Right renal pelvis (tissue), 4 donors: ENCODE data around the gene RGS3. TPM values are rescaled to one million over a fixed set of nuclear protein-coding genes. Genes with fewer than 3 reads are reported as not detected.
A peak's percentile ranks its signal among the peaks of the same experiment; 100 is the strongest.

Source experiments
- DNase-seq, 4 donors: peaks; one replicate each; pipeline ENCODE4 v3.0.0-alpha.2; 2013; ENCODE audit warnings: low read depth in 4 of 4, low spot score in 3 of 4, missing footprints in 1 of 4
- polyA plus RNA-seq, 4 donors: library from polyadenylated mRNA; unstranded; fragments of 120-200 nt; gene quantifications; one replicate each; pipeline ENCODE4 v1.2.1, GENCODE V29; 2013; ENCODE audit not compliant: insufficient read length in 4 of 4

The RGS3 gene
- polyA plus RNA-seq, 4 donors = 43.4 to 49.3 (median 45.9) TPM

DNA sequence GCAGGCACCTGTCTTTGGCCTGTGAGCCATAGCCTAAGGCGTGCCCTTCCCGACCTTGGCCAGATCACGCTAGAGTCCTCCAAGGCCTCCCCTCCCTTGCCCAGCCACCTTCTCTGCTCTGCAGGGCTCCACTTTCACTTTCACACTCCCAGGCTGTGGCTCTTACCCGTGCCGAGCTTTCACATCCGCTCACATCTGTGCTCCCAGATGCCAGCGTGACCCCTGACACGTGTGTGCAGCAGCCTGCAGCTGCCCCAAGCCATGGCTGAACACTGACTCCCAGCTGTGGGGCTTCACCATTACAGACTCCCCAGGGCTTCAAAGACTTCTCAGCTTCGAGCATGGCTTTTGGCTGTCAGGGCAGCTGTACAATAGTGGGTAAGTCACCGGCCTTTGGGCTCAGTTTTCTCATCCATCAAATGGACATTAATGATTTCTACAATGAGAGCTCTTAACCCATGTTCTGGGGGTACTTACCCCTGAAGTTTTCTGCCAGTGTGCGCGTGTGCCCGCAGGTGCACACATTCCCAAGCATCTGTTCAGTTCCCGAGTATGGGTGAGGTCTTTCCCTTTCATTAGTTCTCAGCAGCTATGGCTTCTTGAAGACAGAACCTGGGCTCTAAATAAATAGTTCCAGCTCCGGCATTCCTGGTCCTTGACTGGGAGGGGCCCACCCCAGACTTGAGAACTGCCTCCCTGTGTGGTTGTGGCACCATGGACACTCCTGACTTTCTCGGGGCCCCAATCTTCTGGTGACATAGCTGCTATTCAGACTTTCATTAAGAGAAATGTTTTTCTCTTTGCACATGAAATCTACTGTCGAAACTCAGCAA is 118.6 kb downstream of the RGS3 start:
- DNase-seq = no peak

GRCh38 chr9:113582698-113583200 is 119.2 kb downstream of the RGS3 start:
- DNase-seq = no peak

DNA sequence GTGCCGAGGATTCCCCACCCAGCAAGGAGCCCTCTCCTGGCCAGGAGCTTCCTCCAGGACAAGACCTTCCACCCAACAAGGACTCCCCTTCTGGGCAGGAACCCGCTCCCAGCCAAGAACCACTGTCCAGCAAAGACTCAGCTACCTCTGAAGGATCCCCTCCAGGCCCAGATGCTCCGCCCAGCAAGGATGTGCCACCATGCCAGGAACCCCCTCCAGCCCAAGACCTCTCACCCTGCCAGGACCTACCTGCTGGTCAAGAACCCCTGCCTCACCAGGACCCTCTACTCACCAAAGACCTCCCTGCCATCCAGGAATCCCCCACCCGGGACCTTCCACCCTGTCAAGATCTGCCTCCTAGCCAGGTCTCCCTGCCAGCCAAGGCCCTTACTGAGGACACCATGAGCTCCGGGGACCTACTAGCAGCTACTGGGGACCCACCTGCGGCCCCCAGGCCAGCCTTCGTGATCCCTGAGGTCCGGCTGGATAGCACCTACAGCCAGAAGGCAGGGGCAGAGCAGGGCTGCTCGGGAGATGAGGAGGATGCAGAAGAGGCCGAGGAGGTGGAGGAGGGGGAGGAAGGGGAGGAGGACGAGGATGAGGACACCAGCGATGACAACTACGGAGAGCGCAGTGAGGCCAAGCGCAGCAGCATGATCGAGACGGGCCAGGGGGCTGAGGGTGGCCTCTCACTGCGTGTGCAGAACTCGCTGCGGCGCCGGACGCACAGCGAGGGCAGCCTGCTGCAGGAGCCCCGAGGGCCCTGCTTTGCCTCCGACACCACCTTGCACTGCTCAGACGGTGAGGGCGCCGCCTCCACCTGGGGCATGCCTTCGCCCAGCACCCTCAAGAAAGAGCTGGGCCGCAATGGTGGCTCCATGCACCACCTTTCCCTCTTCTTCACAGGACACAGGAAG is 120.2 kb downstream of the RGS3 start:
- no peak for DNase-seq

GRCh38 chr9:113584428-113585084 is 121.0 kb downstream of the RGS3 start:
- no peak for DNase-seq

DNA sequence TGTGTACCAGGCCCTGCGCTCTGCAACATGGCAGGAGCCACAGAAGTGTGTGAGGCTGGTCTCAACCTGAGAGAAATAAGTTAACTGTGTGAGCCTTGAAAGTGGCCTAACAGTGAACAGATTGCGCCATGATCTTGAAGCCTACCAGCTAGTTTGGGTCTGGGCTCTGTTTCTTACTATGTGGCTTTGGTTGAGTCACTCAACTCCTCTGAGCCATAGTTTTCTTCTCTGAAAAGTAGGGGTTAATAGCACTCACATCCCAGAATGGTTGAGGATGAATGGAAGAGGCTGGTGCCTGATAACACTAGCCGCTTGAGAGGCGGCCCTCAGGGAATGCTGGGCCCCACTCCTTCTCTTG is 121.5 kb downstream of the RGS3 start:
- DNase-seq = no peak

GRCh38 chr9:113585555-113585954 is 122.0 kb downstream of the RGS3 start:
- DNase-seq = no peak

DNA sequence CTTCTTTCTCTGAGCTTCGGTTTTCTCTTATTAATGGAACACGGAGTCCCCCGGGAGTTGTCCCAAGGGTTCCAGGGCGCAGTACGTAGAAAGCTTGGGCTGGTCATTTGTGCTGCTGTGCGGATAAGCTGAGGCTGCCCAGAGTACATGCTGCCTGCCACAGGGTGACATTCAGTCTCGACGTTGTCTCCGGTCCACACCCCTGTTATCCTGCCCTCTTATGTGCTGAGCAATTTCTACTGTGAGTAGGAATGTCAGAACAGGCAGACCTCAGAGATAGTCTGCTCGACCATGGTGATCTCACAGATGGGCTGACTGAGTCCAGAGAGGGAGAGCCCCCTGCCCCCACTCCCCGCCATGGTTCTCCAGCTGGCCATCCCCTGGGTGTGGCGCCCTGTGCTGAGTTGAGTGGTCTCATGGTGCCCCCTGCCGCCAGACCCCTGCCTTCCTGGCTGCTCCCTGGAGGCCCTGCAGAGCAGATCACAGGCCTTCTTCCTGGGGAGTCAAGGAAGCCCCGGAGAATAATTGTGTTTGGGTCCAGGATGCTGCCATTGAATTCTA is 124.0 kb downstream of the RGS3 start:
- no peak for DNase-seq

DNA sequence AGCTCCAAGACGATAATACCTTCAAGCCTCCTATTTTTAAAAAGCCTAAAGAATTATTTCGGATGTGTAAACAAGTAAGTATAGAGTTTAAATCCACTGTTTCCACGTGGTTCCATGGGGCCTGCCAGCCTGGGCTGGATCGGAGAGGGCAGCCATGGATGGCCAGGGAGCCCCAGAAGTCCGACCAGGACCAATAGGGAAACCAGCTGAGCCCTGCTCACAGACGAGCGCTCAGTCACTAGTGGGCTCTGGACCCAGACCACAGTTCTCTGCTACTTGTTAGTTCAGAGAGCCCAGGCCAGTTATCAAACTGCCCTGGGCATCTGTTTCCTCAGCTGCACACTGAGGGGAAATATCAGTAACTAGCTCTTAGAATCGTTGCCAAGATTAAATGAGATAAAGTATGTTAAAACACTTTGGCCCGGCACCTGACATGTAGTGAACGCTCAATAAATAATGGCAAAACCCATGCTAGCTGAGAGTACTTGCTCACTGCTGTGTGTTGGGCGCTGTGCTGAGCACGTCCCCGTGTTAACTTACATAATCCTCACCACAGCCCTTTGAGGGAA is 124.8 kb downstream of the RGS3 start:
- DNase-seq = no peak

DNA sequence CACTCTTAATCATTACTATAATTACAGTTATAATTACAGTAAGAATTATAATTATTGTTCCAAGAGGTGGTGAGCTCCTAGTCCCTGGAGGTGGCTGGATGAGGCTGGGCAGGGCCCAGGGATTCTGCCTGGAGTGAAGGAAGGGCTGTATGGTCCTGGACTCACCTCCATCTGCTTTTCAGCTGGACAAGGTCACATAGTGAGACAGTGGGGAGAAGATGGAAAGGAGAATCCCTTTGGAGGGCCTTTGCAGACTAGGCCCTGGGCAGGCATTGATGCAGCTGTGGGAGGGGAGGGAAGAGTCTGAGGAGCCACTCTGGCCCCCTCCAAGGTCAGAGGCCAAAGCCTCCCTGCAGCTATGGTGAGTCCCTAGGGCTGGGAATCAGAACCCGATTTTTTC is 125.4 kb downstream of the RGS3 start:
- DNase-seq = no peak

GRCh38 chr9:113589407-113589806 is 125.9 kb downstream of the RGS3 start:
- DNase-seq = no peak

GRCh38 chr9:113589890-113590289 is 126.4 kb downstream of the RGS3 start:
- DNase-seq = no peak

- DNase-seq = no peak
These were observed 126.9 kb downstream of the RGS3 start for GRCh38 chr9:113590389-113590788.

- peak in 1 of 4 donors; percentile 74 for DNase-seq
These were observed 127.7 kb downstream of the RGS3 start for GRCh38 chr9:113590991-113591898.

- no peak for DNase-seq
These were observed 128.5 kb downstream of the RGS3 start for GRCh38 chr9:113591899-113592625.

DNA sequence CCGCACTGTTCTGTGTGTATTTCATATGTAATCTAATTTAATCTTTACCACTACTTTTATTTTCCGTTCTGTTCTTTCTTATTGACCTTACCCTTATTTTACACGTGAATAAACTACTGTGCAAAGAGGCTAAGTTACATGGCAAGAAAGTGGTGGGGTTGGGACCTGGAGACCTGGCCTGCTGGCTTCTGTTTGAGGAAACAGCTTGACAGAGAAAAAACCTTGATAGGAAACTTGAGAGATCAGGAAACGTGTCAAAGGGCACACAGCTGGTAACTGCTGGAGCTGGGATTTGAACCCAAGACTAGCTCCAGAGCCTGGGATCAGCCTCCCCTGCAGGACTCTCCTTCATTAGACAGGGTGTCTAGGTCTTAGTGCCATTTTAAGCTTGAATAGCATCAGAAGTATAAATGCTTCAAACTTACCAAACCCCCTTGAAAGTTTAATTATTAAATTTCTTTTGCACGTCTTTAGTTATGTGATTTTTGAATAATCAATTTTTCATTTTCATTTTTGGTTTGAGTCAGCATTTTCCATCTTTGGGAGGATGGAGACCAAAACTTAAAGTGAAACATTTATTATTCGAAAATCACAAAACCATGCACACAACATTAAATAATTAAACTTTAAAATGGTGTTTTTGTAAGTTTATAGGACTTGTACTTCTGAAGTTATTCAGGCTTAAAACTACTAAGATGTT is 129.5 kb downstream of the RGS3 start:
- DNase-seq = no peak

DNA sequence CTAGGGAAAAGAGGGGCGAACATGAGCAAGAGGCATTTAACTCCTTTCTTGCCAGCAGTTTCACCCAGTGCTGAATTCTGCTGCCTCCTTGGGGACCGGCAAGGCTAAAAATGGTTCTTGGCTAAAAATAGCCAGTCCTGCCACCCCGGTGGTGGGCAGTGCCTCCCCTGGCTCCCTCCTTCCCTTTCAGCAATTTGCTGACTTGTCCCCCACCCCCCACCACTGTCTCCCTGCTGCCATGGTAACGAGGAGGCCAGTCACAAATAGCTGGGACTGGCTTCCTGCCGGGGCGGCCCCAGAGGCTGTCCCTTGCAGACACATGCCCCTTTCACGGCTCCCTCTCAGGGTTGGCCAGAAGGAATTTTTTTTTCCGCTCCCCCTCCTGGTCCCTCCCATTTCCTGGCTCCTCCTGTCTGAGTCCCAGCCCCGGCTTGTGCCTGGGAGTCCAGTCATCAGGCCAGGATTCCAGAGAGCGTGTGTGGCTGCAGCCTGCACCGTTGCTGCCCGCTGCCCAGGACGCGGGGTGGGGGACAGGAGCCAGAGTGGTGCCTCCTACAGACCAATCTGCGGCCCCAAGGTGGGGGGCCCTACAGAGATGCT is 130.3 kb downstream of the RGS3 start:
- peak; percentile 87 to 97 (median 97) for DNase-seq

DNA sequence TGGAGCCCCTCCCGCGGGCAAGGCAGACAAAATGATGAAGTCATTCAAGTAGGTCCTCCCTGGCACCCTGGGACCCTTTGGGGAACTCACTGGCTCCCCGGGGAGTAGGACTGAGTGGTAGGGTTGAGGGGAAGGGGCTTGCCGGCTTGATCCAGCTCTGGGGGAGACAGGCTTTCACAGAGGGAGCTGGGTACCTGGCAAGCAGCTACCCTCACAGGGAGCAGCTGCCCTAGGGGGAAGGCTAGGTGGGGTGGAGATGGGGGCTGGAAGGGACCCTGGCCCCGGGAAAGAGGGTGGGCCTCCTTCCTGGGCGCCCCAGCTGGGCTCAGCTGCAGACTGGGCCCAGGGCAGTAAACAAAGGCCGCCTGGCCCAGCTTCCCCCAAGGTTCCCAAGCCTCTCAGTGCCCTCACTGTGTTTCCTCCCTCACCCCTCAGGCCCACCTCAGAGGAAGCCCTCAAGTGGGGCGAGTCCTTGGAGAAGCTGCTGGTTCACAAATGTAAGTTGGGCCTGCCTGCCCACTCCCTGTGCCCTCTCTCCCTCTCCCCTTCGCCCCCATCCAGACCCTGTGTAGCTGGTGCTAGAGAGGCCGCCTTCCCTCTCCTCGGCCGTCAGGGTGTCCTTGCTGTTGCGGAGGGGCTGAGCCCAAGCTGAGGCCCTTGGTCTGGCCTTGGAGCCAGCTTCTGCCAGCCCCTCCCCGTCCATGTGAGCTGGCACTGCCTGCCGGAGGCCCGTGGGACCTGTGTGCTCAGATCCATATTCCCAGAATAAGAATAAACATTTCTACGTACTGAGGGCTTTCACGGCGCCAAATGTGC is 131.2 kb downstream of the RGS3 start:
- DNase-seq = no peak
